Measurements from ENCODE around the gene RPS18.

DNA sequence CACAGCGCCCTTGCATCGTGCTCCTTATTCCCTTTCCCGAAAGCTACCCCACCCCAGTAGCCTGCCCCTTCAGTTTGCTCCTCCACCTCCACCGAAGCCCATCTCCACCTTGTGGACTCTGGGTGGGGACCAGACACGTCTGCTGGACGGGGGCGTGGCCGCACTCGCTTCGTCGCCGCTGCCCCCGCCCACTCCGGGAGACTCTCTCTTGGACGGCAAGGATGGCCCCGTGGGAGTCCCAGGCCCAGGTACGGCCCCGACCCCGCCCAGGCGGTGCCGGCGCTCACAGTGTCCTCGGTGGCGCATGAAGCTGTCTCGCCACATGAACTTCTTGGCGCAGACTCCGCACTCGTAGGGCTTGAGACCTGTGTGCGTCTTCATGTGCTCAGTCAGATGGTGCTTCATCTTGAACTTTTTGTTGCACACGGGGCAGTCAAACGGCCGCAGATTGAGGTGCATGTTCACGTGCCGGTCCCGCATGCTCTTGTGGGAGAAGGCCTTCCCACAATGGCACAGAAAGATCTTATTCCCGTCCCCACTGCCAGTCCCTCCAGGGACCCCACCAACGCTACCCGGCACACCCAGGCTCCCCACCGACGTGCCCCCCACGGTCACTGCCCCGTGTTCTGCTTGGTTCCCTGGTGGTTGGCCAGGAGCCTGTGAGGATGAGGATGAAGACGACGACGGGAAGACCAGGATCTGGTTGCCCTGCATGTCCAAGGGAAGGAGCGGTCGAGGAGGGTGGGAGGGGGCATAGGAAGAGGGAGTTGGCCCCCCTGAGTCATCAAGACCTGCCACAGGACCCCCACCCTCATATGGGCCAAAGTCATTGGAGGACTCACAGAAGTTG, 43.3 kb downstream of the RPS18 start:
- no peak for TF ChIP-seq RARB (CRISPR knock-in tag; IDR thresholded peaks at IDR 0.05)
- TF ChIP-seq ZFP3 (CRISPR knock-in tag; IDR thresholded peaks at IDR 0.05) = no peak
- TF ChIP-seq, protein P1, sequence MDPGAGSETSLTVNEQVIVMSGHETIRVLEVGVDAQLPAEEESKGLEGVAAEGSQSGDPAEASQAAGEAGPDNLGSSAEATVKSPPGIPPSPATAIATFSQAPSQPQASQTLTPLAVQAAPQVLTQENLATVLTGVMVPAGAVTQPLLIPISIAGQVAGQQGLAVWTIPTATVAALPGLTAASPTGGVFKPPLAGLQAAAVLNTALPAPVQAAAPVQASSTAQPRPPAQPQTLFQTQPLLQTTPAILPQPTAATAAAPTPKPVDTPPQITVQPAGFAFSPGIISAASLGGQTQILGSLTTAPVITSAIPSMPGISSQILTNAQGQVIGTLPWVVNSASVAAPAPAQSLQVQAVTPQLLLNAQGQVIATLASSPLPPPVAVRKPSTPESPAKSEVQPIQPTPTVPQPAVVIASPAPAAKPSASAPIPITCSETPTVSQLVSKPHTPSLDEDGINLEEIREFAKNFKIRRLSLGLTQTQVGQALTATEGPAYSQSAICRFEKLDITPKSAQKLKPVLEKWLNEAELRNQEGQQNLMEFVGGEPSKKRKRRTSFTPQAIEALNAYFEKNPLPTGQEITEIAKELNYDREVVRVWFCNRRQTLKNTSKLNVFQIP (CRISPR knock-in tag; IDR thresholded peaks at IDR 0.05; ENCODE audit: borderline replicate concordance, low read depth) = no peak
- no peak for TF ChIP-seq ZC3H10 (CRISPR knock-in tag; IDR thresholded peaks at IDR 0.05)
- TF ChIP-seq ESRRG (CRISPR knock-in tag; IDR thresholded peaks at IDR 0.05) = no peak
- TF ChIP-seq, protein P2, sequence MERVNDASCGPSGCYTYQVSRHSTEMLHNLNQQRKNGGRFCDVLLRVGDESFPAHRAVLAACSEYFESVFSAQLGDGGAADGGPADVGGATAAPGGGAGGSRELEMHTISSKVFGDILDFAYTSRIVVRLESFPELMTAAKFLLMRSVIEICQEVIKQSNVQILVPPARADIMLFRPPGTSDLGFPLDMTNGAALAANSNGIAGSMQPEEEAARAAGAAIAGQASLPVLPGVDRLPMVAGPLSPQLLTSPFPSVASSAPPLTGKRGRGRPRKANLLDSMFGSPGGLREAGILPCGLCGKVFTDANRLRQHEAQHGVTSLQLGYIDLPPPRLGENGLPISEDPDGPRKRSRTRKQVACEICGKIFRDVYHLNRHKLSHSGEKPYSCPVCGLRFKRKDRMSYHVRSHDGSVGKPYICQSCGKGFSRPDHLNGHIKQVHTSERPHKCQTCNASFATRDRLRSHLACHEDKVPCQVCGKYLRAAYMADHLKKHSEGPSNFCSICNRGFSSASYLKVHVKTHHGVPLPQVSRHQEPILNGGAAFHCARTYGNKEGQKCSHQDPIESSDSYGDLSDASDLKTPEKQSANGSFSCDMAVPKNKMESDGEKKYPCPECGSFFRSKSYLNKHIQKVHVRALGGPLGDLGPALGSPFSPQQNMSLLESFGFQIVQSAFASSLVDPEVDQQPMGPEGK (CRISPR knock-in tag; IDR thresholded peaks at IDR 0.05; ENCODE audit: borderline replicate concordance) = no peak
- no peak for TF ChIP-seq OSR1 (CRISPR knock-in tag; IDR thresholded peaks at IDR 0.05)
- TF ChIP-seq ZNF565 (CRISPR knock-in tag; conservative IDR thresholded peaks at IDR 0.05; ENCODE audit: low read depth) = no peak
